Fibroblast of the conjunctiva (primary cell): Measurements from ENCODE around the gene HES5.

Source experiments
- DNase-seq: peaks from one replicate; pipeline ENCODE4 v3.0.0-alpha.2; 2010; ENCODE audit warnings: low read depth

HES5 gene

GRCh38 chr1:2530513-2531361 is 674 bp upstream of the HES5 start:
- DNase-seq = no peak

DNA sequence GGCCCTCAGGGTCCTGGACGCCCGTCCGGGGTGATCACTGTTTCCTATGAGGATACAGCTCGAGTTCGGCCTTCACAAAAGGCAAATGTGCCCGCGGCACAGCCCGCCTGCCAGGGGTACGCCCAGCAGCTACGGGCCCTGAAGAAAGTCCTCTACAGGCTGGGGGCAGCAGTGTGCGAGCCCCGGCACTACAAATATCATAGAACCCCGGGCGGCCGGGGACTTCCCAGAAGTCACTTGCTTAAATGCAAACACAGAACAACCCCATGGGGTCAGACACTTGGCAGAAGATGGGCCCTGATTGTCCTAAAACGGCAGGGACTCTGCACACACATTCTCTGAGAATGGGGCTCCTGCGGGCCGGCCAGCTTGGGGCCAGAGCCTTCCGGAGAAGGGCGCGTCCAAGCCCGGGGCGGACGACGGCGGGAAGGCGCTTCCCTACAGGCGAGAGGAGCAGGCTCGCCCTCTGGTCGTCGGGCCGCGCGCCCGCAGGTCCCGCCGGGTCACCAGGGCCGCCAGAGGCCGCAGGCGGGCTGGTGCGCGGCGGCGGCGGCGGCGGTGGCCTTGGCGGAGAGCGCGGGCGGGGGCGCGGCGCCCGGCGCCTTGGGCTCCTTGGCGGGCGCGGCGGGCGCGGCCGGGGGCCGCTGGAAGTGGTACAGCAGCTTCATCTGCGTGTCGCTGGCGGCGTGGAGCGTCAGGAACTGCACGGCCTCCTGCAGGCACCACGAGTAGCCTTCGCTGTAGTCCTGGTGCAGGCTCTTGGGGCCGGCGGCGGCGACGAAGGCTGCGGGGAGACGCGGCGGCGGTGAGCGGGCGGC is 888 bp downstream of the HES5 start:
- no peak for DNase-seq

DNA sequence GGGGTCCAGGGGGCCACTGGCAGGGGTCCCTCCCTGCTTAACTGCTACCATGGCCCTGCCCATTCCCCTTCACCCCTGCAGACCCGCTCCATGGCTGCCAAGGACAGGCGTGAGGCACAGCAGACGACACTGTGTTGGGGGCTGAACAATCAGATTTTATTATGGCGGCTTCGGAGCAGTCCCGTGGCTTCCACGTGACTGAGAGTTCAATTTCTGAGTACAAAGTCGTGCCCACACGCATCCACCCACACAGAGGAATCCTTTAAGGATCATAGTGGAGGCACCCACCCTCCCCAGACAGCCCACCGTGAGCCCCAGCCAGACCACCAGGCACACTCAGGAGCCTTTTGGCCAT is 1.5 kb downstream of the HES5 start:
- no peak for DNase-seq

- DNase-seq = no peak
Measured at GRCh38 chr1:2528016-2528415, 2.0 kb downstream of the HES5 start.

- no peak for DNase-seq
Measured at GRCh38 chr1:2527556-2527860, 2.6 kb downstream of the HES5 start.

- peak; percentile 9 for DNase-seq
Measured at GRCh38 chr1:2526824-2527555, 3.1 kb downstream of the HES5 start.

DNA sequence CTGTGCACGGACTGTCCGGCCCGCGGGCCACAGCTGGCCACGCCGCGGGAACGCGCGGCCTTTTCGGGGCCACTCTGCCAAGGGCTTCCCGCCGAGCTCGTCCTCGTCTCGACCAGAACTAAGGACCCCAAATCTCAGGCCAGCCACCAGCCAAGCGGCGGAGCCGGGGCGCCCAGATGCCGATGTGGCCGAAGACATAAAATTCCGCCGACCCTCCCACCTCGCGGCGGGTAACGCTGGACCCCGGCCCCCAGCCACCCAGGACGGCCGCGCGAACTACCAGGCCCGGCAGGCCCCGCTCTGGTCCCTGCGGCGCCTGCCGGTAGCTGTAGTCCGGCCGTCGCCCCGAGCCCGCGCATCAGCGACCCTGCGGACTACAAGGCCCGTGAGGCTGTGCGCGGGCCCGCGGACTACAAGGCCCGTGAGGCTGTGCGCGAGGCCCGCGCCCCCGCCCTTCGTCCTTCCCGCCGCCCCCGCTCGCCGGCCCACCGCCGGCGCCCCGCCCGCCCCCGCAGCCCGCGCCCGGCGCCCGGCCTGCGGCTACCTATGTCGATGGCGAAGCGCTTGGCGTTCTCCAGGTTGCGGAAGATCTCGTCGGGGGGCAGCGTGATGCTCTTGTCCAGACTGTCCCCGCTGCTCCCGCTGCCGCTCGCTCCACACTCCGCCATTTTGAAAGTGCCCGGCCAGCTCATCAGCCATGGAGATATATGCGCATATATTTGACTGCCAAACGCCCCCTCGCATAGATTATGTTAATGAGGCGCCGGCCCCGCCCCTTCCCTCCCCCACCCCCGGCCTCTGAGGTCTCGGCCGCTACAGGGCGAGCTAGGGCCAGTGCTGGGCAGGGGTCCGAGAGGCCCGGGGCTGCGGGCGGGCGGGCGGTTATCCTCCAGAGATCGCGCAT is 3.9 kb downstream of the HES5 start, which contains the start of gene PANK4:
Gene PANK4 (minus strand): TSS at position 677 of the 904 bp plus-strand sequence. CDS start 9 bp downstream, at position 668.
- DNase-seq = peak; percentile 85

DNA sequence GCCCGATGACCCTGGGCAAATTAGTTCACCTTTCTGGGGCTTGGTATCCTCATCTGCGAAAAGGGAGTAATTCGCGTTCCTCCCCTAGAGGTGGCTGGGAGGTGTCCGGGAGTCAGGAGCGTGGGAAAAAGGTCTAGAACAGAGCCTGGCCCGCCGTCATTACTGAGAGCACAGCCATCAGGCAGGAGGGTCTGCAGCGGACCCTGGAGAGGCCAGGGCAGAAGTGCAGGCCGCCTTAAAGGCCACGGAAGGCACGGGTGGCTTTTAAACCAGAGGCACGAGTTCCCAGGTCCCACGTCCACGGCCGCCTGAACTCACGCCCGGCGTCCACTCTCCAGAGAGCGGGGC is 4.5 kb downstream of the HES5 start:
- no peak for DNase-seq

DNA sequence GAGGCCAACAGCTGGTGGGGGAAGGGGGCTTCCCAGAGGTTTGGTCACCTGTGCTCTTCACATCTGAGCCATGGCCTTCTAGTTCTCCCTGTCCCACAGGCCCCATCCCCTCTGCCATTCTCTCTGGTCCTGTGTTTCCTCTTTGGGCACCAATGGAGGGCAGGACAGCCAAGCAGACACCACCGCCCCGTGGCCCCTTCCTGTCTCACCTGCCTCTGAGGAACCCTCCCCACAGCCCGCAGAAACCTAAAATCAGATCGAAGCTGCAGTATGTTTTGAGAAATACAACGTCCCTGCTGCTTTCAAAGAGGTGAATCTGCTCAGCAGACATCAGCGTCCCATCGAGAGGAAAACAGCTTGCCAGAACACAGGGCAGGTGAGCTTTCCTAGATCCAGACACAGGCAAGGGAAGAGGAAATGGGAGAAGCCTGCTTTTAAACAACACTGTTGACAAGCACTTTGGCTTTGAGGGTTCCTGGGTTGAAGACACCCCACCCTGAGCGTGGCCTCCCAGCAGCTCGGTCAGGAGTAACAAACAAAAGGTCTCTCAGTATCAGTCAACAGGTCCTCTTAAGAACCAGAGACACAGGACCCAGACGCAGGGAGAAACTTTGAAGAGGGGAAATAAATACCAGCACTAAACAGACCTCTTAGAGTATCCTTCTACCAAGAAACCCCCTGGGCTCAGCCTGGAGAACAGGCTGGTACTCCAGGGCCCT is 6.0 kb downstream of the HES5 start:
- DNase-seq = no peak

DNA sequence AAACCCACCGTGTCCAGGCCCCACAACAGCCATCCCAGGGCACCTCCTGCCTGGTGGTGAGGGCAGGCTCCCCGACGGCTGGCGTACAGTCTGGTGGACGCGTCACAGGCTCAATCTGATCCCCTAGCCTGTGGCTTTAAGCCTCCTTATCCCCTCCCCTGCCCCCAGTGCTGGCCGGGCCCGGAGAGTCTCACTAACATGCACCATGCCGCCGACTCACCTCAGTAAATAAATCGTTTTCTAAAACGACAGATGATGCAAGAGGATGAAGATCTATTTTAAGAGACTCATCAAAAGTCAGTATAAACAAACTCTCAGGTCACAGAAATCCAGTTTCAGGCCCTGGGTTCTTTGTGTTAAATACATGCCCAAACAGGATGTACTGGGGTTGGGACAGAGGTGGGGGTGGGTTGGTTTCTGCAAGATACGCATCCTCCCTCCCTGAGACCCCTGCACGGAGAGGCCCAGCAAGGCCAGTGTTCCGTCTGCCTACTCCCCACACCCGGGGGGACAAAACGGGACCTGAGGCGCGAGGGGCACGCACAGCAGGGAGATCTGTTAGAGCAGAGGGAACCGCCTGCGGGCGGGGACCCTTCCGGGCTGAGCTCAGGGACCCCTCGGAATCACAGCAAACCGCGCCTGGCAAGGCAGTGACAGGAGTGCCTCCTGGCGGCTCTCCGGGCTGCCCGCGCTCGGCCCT is 6.7 kb downstream of the HES5 start:
- no peak for DNase-seq

GRCh38 chr1:2522230-2522629 is 7.8 kb downstream of the HES5 start:
- DNase-seq = no peak

- DNase-seq = no peak
Measured at GRCh38 chr1:2520806-2521205, 9.3 kb downstream of the HES5 start.

- DNase-seq = no peak
Measured at GRCh38 chr1:2520206-2520605, 9.9 kb downstream of the HES5 start.

DNA sequence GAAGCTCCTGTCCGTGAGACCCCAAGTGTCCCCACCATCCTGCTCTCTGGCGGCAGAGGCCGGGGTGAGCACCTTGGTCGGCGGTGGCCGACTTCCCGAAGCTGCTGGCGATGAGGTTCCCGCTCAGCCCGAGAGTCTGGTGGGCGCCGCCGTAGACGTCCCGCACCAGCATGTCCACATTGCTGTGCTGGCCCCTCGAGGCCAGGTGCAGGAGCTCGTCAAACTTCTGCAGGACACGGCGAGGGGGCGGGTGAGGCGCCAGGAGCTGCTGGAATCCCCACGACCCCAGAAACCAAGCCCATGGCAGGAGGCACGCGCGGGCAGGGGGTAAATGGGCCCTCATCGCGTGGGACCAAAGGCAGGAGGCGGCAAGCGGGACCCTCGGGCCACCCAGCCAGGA is 10.3 kb downstream of the HES5 start:
- no peak for DNase-seq

DNA sequence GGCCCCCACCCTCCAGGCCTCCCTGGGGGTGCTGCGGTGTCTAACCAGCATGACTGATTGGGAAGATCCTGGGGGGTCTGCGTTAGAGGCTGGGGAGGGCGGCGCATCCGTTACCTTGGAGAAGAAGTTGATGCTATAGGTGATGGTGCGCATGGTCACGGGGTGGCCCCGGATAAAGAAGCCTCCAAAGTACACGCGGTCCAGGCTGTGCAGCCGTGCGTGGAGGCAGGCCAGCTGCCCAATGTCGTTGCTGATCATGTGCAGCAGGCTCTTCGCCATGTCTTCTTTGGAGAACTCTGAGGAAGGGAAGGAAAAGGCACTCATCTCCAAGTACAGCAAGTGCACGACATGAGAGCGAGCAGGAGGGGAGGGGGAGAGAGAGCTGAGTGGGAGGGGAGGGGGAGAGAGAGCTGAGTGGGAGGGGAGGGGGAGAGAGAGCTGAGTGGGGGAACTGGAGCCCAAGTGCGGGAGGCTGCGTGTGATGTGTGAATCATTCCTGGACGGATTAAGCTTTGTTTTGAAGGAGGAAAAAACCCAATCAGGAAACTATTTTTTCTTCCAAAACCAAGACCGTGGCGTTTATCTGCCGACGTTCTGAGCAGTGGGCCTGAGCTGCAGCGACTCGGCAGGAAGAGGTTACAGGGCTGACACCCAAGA is 10.9 kb downstream of the HES5 start:
- DNase-seq = no peak

DNA sequence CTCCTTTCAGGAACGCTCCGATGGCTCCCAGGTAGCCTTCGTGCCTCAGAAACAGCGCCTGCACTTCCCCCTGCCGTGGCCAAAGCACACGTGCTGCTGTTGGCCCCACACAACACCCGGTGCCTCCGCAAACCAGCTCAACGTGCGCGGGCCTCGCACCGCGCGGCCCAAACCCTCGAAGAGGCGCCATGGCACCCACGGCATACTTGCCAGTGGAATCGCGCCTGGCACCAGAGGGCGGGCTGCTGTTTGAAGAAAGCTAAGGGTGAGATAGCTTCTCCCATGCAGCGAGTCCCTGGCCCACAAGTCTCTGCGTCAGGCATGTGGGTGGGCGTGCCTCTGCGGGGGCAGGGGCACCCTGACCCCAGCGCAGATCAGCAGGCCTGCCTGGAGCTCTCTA is 11.5 kb downstream of the HES5 start:
- no peak for DNase-seq

DNA sequence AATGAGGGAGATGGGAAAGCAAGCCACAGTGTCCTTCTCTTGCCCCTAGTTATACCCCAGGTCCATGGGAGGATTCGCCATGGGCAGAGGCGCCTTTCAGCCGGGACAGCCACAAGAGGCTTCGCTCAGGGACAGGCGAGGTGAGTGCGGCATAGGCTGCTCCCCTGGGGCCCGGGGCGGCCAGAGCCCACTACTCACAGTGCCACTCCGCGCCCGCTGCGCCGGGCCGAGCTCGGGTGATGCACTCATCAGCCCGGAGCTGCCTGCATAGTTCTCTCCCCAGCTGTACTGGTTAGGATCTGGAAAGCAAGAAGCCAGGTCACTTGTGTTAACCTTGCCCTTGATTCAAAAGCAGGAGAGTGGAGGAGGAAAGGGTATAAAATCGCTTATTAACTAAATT is 12.1 kb downstream of the HES5 start:
- no peak for DNase-seq

DNA sequence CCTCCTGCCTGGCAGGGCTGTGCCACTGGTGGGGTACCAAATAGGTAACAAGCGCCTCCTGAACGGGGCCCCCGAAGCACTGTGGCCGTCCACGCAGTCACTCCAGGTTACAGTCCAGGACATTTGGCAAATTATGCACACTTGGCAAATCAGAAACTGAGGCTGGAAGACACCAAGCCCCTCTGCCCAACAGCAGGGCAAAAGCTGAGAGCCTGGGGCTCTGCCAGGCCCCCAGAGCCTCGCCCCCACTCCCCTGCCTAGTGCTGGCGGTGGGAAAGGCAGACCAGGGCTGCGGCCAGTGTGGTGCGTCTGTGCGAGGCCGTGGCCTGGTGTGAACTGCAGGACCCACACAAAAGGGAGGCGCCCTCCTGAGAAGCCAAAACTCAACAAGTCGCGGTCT is 13.1 kb downstream of the HES5 start:
- no peak for DNase-seq

- no peak for DNase-seq
Measured at GRCh38 chr1:2516124-2516523, 13.9 kb downstream of the HES5 start.

- no peak for DNase-seq
Measured at GRCh38 chr1:2515763-2516080, 14.3 kb downstream of the HES5 start.
